GM18505 (cell line): ENCODE data around the gene FBXL20.
"Not testable (repeated sequence)": the region's sequence is repeated elsewhere in the genome, so short reads cannot be mapped to it uniquely, and the experiment has no call there.

Experiments used
- ATAC-seq: cut with Tn5 transposase; IDR thresholded peaks from one replicate; pipeline ENCODE4 v1.9.1; 2021; ENCODE audit not compliant: unreplicated experiment
- POLR2A ChIP-seq: IDR thresholded peaks from 4 replicates; pipeline ENCODE4 v1.6.1; 2011; ENCODE audit warnings: borderline replicate concordance; ENCODE audit not compliant: insufficient read depth, insufficient read length; ENCODE audit errors: extremely low read depth

Gene FBXL20

GRCh38 chr17:39276113-39276512, 125.3 kb downstream of the FBXL20 start:
- no peak for ATAC-seq
- TF ChIP-seq POLR2A = no peak

- TF ChIP-seq POLR2A = no peak
- no peak for ATAC-seq
Observed at GRCh38 chr17:39271546-39271945, 129.9 kb downstream of the FBXL20 start.

- no peak for TF ChIP-seq POLR2A
- ATAC-seq = no peak
Observed at GRCh38 chr17:39270923-39271322, 130.5 kb downstream of the FBXL20 start.

GRCh38 chr17:39264119-39264518, 137.3 kb downstream of the FBXL20 start:
- ATAC-seq = no peak

GRCh38 chr17:39261286-39261685, 140.1 kb downstream of the FBXL20 start:
- ATAC-seq = no peak

More at GRCh38 chr17:39264119-39264518, 137.3 kb downstream of the FBXL20 start:
- TF ChIP-seq POLR2A = no peak

GRCh38 chr17:39252788-39253460, 148.5 kb downstream of the FBXL20 start:
- ATAC-seq = no peak
- no peak for TF ChIP-seq POLR2A

More at GRCh38 chr17:39261286-39261685, 140.1 kb downstream of the FBXL20 start:
- no peak for TF ChIP-seq POLR2A

- no peak for ATAC-seq
- TF ChIP-seq POLR2A = no peak
Observed at GRCh38 chr17:39251997-39252396, 149.4 kb downstream of the FBXL20 start.

GRCh38 chr17:39250076-39250475, 151.3 kb downstream of the FBXL20 start:
- not testable (repeated sequence) for ATAC-seq

GRCh38 chr17:39246274-39246673, 155.2 kb downstream of the FBXL20 start:
- ATAC-seq = no peak
- TF ChIP-seq POLR2A = no peak

- ATAC-seq = no peak
- TF ChIP-seq POLR2A = no peak
Observed at GRCh38 chr17:39244600-39245570, 156.5 kb downstream of the FBXL20 start.

- no peak for ATAC-seq
- TF ChIP-seq POLR2A = no peak
Observed at GRCh38 chr17:39244016-39244599, 157.3 kb downstream of the FBXL20 start.

GRCh38 chr17:39243155-39243554, 158.3 kb downstream of the FBXL20 start:
- TF ChIP-seq POLR2A = no peak
- no peak for ATAC-seq

GRCh38 chr17:39240631-39241030, 160.8 kb downstream of the FBXL20 start:
- no peak for TF ChIP-seq POLR2A
- no peak for ATAC-seq

GRCh38 chr17:39239640-39240314, 161.6 kb downstream of the FBXL20 start:
- ATAC-seq = no peak
- no peak for TF ChIP-seq POLR2A
